ENCODE results near the gene NADK2.

The NADK2 gene

GRCh38 chr5:36215910-36216309 is 25.8 kb downstream of the NADK2 start:
- no peaks in the 10 kb centered on the region for H3K9me3 ChIP-seq (ENCODE audit: control insufficient read depth, insufficient read depth, low read depth, low read length)
- no peak overlapping the region for H3K4me3 ChIP-seq (ENCODE audit: low read depth, low read length)
- peaks cover 25 to 30% of the 10 kb centered on the region in 2 experiments for H3K36me3 ChIP-seq (ENCODE audit: control insufficient read depth in 2 of 2, insufficient read depth in 1 of 2, low read length in 2 of 2)
- ChIA-PET POLR2A (no interaction called here), CTCF (interaction anchor here (1.3 kb wide), 1 partner anchor 137 kb away, joined by 5 read pairs; no protein-coding TSS in a partner anchor)
- H3K4me1 ChIP-seq (ENCODE audit: control insufficient read depth, insufficient read depth, low read length) = 0 out of 2 replicates have a peak, but pooled peaks cover 2% of the 10 kb centered on the region
- no peak overlapping the region for H3K27ac ChIP-seq (ENCODE audit: extremely low read depth, low read depth, low read length)
- TF ChIP-seq GLIS1 (tag by site-specific recombination; IDR thresholded peaks at IDR 0.05) (peak; percentile 64), ZNF707 (tag by site-specific recombination; IDR thresholded peaks at IDR 0.05) (no peak), ZNF777 (tag by site-specific recombination; IDR thresholded peaks at IDR 0.05; ENCODE audit: borderline replicate concordance) (no peak), FEZF1 (tag by site-specific recombination; IDR thresholded peaks at IDR 0.05) (peak; percentile 62), ZIC2 (tag by site-specific recombination; IDR thresholded peaks at IDR 0.05) (peak; percentile 53)

- TF ChIP-seq CTCF (tag by site-specific recombination; IDR thresholded peaks at IDR 0.05) (peak; percentile 40; the same call in 1 of the 2 replicates), ZBTB26 (tag by site-specific recombination; optimal IDR thresholded peaks at IDR 0.05) (no peak), ZNF654 (tag by site-specific recombination; IDR thresholded peaks at IDR 0.05; ENCODE audit: low read depth) (peak; percentile 19; the same call in 1 of the 2 replicates)
- H3K36me3 ChIP-seq (ENCODE audit: control insufficient read depth in 2 of 2, insufficient read depth in 1 of 2, low read length in 2 of 2) = peaks cover 26 to 29% of the 10 kb centered on the region in 2 experiments
- no peaks in the 10 kb centered on the region for H3K9me3 ChIP-seq (ENCODE audit: control insufficient read depth, insufficient read depth, low read depth, low read length)
- no peak overlapping the region for H3K4me3 ChIP-seq (ENCODE audit: low read depth, low read length)
- POLR2A ChIA-PET = no interaction called here
- CTCF ChIA-PET = interaction anchor here (0.6 to 1.6 kb wide), 6 partner anchors 10 to 479 kb away, joined by 3 to 5 read pairs (median 4); partner anchors contain the start of gene NADK2
- H3K4me1 ChIP-seq (ENCODE audit: control insufficient read depth, insufficient read depth, low read length) = no peaks in the 10 kb centered on the region
- no peak overlapping the region for H3K27ac ChIP-seq (ENCODE audit: extremely low read depth, low read depth, low read length)
Measured at GRCh38 chr5:36214436-36214835, 27.3 kb downstream of the NADK2 start.

GRCh38 chr5:36209664-36210063 is 32.1 kb downstream of the NADK2 start:
- no peak for TF ChIP-seq ZNF488 (tag by site-specific recombination; IDR thresholded peaks at IDR 0.05)
- TF ChIP-seq ZNF629 (tag by site-specific recombination; IDR thresholded peaks at IDR 0.05) = 0 out of 2 replicates have a peak, but pooled peaks have one; percentile 14
- no peak for TF ChIP-seq ZFP41 (tag by site-specific recombination; IDR thresholded peaks at IDR 0.05; ENCODE audit: borderline replicate concordance)
- no peak for TF ChIP-seq ZNF114 (tag by site-specific recombination; IDR thresholded peaks at IDR 0.05)
- ChIA-PET CTCF (no interaction called here), POLR2A (no interaction called here)
- no peak overlapping the region for H3K4me3 ChIP-seq (ENCODE audit: low read depth, low read length)
- H3K9me3 ChIP-seq (ENCODE audit: control insufficient read depth, insufficient read depth, low read depth, low read length) = no peaks in the 10 kb centered on the region
- H3K27ac ChIP-seq (ENCODE audit: extremely low read depth, low read depth, low read length) = no peak overlapping the region
- no peaks in the 10 kb centered on the region for H3K4me1 ChIP-seq (ENCODE audit: control insufficient read depth, insufficient read depth, low read length)
- peaks cover 25 to 34% of the 10 kb centered on the region in 2 experiments for H3K36me3 ChIP-seq (ENCODE audit: control insufficient read depth in 2 of 2, insufficient read depth in 1 of 2, low read length in 2 of 2)

GRCh38 chr5:36208786-36209185 is 32.9 kb downstream of the NADK2 start:
- ChIA-PET CTCF (interaction anchor here (0.5 kb wide), 1 partner anchor 466 kb away, joined by 3 read pairs; no protein-coding TSS in a partner anchor), POLR2A (no interaction called here)
- H3K4me3 ChIP-seq (ENCODE audit: low read depth, low read length) = no peak overlapping the region
- peak; percentile 94 for TF ChIP-seq ZNF664 (tag by site-specific recombination; IDR thresholded peaks at IDR 0.05)
- TF ChIP-seq ZNF776 (tag by site-specific recombination; IDR thresholded peaks at IDR 0.05; ENCODE audit: borderline replicate concordance) = no peak
- H3K36me3 ChIP-seq (ENCODE audit: control insufficient read depth in 2 of 2, insufficient read depth in 1 of 2, low read length in 2 of 2) = peaks cover 23 to 37% of the 10 kb centered on the region in 2 experiments
- no peaks in the 10 kb centered on the region for H3K4me1 ChIP-seq (ENCODE audit: control insufficient read depth, insufficient read depth, low read length)
- H3K9me3 ChIP-seq (ENCODE audit: control insufficient read depth, insufficient read depth, low read depth, low read length) = no peaks in the 10 kb centered on the region
- no peak overlapping the region for H3K27ac ChIP-seq (ENCODE audit: extremely low read depth, low read depth, low read length)
